DND-41 (cell line): Measurements from ENCODE around the gene TUBGCP3.

Experiments
- CTCF ChIP-seq: IDR thresholded peaks from 2 replicates; pipeline ENCODE4 v1.5.1; 2012; ENCODE audit warnings: borderline replicate concordance, low read length, moderate library complexity, mild to moderate bottlenecking; ENCODE audit not compliant: poor library complexity, severe bottlenecking; ENCODE audit errors: extremely low read depth
- EZH2 ChIP-seq: IDR thresholded peaks from 3 replicates; pipeline ENCODE4 v1.6.1; 2012; ENCODE audit warnings: borderline replicate concordance, low read depth, mild to moderate bottlenecking, moderate library complexity, low read length, inconsistent platforms; ENCODE audit not compliant: severe bottlenecking

DNA sequence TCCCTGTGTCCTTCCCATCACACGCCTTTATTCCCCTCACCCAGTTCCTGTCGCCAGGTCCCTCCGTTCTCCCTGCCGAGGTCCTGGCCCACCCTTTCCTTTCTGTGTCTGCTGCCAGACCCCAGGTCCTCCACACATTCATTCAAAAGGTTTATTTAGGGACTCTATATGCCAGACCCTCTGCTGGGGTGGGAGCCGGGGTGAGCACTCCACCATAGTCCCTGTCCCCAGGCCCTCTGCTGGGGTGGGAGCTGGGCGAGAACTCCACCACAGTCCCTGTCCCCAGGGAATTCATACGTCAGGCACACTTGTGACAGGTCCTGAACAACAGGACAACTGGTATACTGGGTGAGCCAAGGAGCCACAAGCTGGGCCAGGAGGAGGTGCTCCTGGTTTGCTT, 34.4 kb upstream of the TUBGCP3 start:
- TF ChIP-seq CTCF (no peak), EZH2 (no peak)
